Endodermal cell (in vitro differentiated cells): ENCODE results near the gene KYNU. TPM values are rescaled to one million over a fixed set of nuclear protein-coding genes. Genes with fewer than 3 reads are reported as not detected.

Source experiments
- DNase-seq: peaks from one replicate; pipeline ENCODE4 v3.0.0-alpha.2; 2017
- H3K27ac ChIP-seq: 2 replicates; pipeline ENCODE4 v1.5.1; 2013; ENCODE audit warnings: mild to moderate bottlenecking, low read depth, low read length, moderate library complexity
- H3K27me3 ChIP-seq: 2 replicates; pipeline ENCODE4 v1.6.1; 2013; ENCODE audit warnings: mild to moderate bottlenecking, low read length, moderate library complexity; ENCODE audit not compliant: insufficient read depth, control insufficient read depth, poor library complexity, severe bottlenecking
- H3K36me3 ChIP-seq: 2 replicates; pipeline ENCODE4 v1.7.0; 2013; ENCODE audit warnings: mild to moderate bottlenecking, low read length, moderate library complexity; ENCODE audit not compliant: control insufficient read depth, insufficient read depth
- H3K4me1 ChIP-seq: one replicate; pipeline ENCODE4 v1.7.0; 2013; ENCODE audit warnings: low read length; ENCODE audit not compliant: control insufficient read depth, insufficient read depth
- H3K4me3 ChIP-seq: 2 replicates; pipeline ENCODE4 v1.5.1; 2013; ENCODE audit warnings: mild to moderate bottlenecking, low read length, moderate library complexity
- H3K9ac ChIP-seq: 2 replicates; pipeline ENCODE4 v1.6.1; 2013; ENCODE audit warnings: mild to moderate bottlenecking, low read length, moderate library complexity; ENCODE audit not compliant: poor library complexity, severe bottlenecking; ENCODE audit errors: extremely low read depth
- H3K9me3 ChIP-seq: 2 replicates; pipeline ENCODE4 v1.6.1; 2013; ENCODE audit warnings: mild to moderate bottlenecking, low read length, moderate library complexity; ENCODE audit not compliant: control insufficient read depth
- H3K27ac Mint-ChIP-seq: 2 replicates; pipeline ENCODE4 v1.8.0; 2020; ENCODE audit warnings: mixed read lengths
- H3K27me3 Mint-ChIP-seq: 2 replicates; pipeline ENCODE4 v1.8.0; 2021; ENCODE audit warnings: mild to moderate bottlenecking, mixed read lengths; ENCODE audit not compliant: insufficient read depth
- H3K36me3 Mint-ChIP-seq: 2 replicates; pipeline ENCODE4 v1.8.0; 2020; ENCODE audit warnings: low read depth, mixed read lengths
- H3K4me1 Mint-ChIP-seq: 2 replicates; pipeline ENCODE4 v1.8.0; 2020; ENCODE audit warnings: mixed read lengths
- H3K4me3 Mint-ChIP-seq: 2 replicates; pipeline ENCODE4 v1.8.0; 2020; ENCODE audit warnings: mild to moderate bottlenecking, moderate library complexity, mixed read lengths
- H3K9me3 Mint-ChIP-seq: 2 replicates; pipeline ENCODE4 v1.8.0; 2020; ENCODE audit warnings: mild to moderate bottlenecking, mixed read lengths
- WGBS, 2 experiments: methylation state at CpG; one replicate each; pipeline versions ENCODE4 v1.1.5 to v1.1.7; 2013; ENCODE audit warnings: missing lambda C conversion rate in 2 of 2, mixed read lengths in 1 of 2; ENCODE audit not compliant: insufficient coverage in 1 of 2, insufficient read length in 1 of 2; 5-methylcytosine and 5-hydroxymethylcytosine counted together
- total RNA-seq, 2 donors: library from RNA; stranded (reverse); fragmentation: NEBNext Ultra II Directional in 1 of 2; extraction: Animal tissue kit (Norgen Biotek cat#: 25700) in 1 of 2; gene quantifications; 2 replicates in 1 of 2; 3 replicates in 1 of 2; pipeline ENCODE4 v1.2.1, GENCODE V29; 2021
- TF ChIP-seq, protein P1 (sequence below): fragments of 200-600 bp; sonication (generic); conservative IDR thresholded peaks from 2 replicates; pipeline ENCODE4 v1.5.0; 2021; ENCODE audit warnings: antibody characterized with exemption, mild to moderate bottlenecking

KYNU gene
- total RNA-seq, 2 donors from 2014 or later, result 1.2 to 4.2 TPM

GRCh38 chr2:142993771-142994170, 116.3 kb downstream of the KYNU start:
- H3K27ac Mint-ChIP-seq, result no peak overlapping the region
- TF ChIP-seq, protein P1, sequence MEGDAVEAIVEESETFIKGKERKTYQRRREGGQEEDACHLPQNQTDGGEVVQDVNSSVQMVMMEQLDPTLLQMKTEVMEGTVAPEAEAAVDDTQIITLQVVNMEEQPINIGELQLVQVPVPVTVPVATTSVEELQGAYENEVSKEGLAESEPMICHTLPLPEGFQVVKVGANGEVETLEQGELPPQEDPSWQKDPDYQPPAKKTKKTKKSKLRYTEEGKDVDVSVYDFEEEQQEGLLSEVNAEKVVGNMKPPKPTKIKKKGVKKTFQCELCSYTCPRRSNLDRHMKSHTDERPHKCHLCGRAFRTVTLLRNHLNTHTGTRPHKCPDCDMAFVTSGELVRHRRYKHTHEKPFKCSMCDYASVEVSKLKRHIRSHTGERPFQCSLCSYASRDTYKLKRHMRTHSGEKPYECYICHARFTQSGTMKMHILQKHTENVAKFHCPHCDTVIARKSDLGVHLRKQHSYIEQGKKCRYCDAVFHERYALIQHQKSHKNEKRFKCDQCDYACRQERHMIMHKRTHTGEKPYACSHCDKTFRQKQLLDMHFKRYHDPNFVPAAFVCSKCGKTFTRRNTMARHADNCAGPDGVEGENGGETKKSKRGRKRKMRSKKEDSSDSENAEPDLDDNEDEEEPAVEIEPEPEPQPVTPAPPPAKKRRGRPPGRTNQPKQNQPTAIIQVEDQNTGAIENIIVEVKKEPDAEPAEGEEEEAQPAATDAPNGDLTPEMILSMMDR, result no peak
- no peaks in the 10 kb centered on the region for H3K4me1 Mint-ChIP-seq
- 89 to 100% methylated on average over 1 to 2 of the region's 2 CpGs for WGBS, 2 experiments
- H3K4me3 ChIP-seq, result no peak overlapping the region
- H3K36me3 ChIP-seq, result no peaks in the 10 kb centered on the region
- H3K9ac ChIP-seq, result no peak overlapping the region
- H3K9me3 Mint-ChIP-seq, result no peaks in the 10 kb centered on the region
- no peaks in the 10 kb centered on the region for H3K4me1 ChIP-seq
- no peaks in the 10 kb centered on the region for H3K36me3 Mint-ChIP-seq
- H3K9me3 ChIP-seq, result no peaks in the 10 kb centered on the region
- H3K27ac ChIP-seq, result no peak overlapping the region
- no peak overlapping the region for H3K4me3 Mint-ChIP-seq
- no peaks in the 10 kb centered on the region for H3K27me3 Mint-ChIP-seq
- H3K27me3 ChIP-seq, result no peaks in the 10 kb centered on the region
- no peak for DNase-seq

DNA sequence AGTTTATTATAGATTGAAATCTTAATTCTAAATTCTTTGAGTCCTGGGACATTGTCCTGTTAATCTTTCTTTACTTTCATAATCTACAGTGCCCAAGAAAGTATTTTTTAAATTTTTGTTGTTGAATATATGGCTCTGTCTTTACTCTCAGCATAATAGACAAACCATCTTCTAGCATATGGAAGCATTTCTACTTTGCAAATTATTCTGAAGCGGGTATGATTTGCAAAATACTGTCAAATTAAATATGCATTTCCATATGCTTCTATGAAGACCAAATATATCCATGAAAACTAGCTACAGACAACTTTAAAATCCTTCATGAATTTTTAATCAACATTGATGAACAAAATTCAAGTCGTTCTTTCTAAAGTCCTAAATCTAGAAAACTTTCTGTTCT, 117.2 kb downstream of the KYNU start:
- WGBS, 2 experiments, result 97 to 100% methylated on average over 2 of the region's 2 CpGs
- no peak overlapping the region for H3K9ac ChIP-seq
- no peaks in the 10 kb centered on the region for H3K27me3 ChIP-seq
- H3K27ac ChIP-seq, result no peak overlapping the region
- Mint-ChIP-seq H3K9me3 (no peaks in the 10 kb centered on the region), H3K27ac (no peak overlapping the region), H3K27me3 (no peaks in the 10 kb centered on the region), H3K36me3 (no peaks in the 10 kb centered on the region), H3K4me1 (no peaks in the 10 kb centered on the region), H3K4me3 (no peak overlapping the region)
- TF ChIP-seq, protein P1, result no peak
- no peaks in the 10 kb centered on the region for H3K9me3 ChIP-seq
- no peak for DNase-seq
- no peaks in the 10 kb centered on the region for H3K4me1 ChIP-seq
- no peaks in the 10 kb centered on the region for H3K36me3 ChIP-seq
- H3K4me3 ChIP-seq, result no peak overlapping the region

DNA sequence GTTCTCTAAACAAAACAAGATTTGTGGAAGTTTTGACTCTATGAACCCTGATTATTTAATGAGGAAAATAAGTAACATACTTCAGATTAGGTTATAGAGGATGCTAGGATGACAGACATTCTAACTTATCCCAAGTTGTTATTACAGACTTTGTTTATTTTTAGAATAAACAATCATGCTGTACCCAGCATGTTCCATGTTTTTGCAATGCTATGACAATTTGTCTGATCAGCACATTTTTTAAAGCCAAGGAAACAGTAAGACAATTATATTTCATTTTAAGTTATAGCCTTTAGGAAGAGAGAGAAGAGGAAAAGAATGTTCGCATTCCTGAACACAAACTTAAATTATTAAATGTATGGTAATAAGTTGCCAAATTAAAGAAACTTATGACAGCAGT, 119.8 kb downstream of the KYNU start:
- H3K9me3 ChIP-seq, result no peaks in the 10 kb centered on the region
- DNase-seq, result no peak
- no peaks in the 10 kb centered on the region for H3K4me1 ChIP-seq
- H3K27ac ChIP-seq, result no peak overlapping the region
- no peak overlapping the region for H3K4me3 Mint-ChIP-seq
- TF ChIP-seq, protein P1, result no peak
- WGBS, 2 experiments, result 80% methylated on average over 1 of the region's 1 CpG; no CpG with 5 or more reads in 1 of the 2 experiments
- H3K36me3 Mint-ChIP-seq, result no peaks in the 10 kb centered on the region
- no peak overlapping the region for H3K4me3 ChIP-seq
- no peaks in the 10 kb centered on the region for H3K4me1 Mint-ChIP-seq
- no peaks in the 10 kb centered on the region for H3K27me3 ChIP-seq
- no peak overlapping the region for H3K27ac Mint-ChIP-seq
- H3K9ac ChIP-seq, result no peak overlapping the region
- no peaks in the 10 kb centered on the region for H3K9me3 Mint-ChIP-seq
- no peaks in the 10 kb centered on the region for H3K27me3 Mint-ChIP-seq
- H3K36me3 ChIP-seq, result no peaks in the 10 kb centered on the region
